Activated naive CD4-positive, alpha-beta T cell treated with anti-CD3 and anti-CD28 coated beads, Interleukin-2, amount 10 ng/mL, durations not matched to agents 7 days and 5 days (primary cell): Measurements from ENCODE around the gene BUD13.
A peak's percentile ranks its signal among the peaks of the same experiment; 100 is the strongest.

Experiments
- CTCF ChIA-PET: fragments of 350-600 bp; sonication (Branson Sonifier 250); formaldehyde crosslinking; loops from one replicate; lab custom pipeline; 2021; ENCODE audit warnings: antibody characterized with exemption; lab: Charles Lee
- DNase-seq: peaks from one replicate; pipeline ENCODE4 v3.0.0-alpha.2; 2020
- H3K27ac Mint-ChIP-seq: one replicate; pipeline ENCODE4 v1.8.0; 2021; ENCODE audit warnings: mild to moderate bottlenecking, moderate library complexity, mixed read lengths
- H3K27me3 Mint-ChIP-seq: one replicate; pipeline ENCODE4 v1.8.0; 2021; ENCODE audit warnings: mild to moderate bottlenecking, mixed read lengths
- H3K36me3 Mint-ChIP-seq: one replicate; pipeline ENCODE4 v1.8.0; 2021; ENCODE audit warnings: mixed read lengths
- H3K4me1 Mint-ChIP-seq: one replicate; pipeline ENCODE4 v1.8.0; 2021; ENCODE audit warnings: mixed read lengths
- H3K4me3 Mint-ChIP-seq: one replicate; pipeline ENCODE4 v1.8.0; 2021; ENCODE audit warnings: mild to moderate bottlenecking, moderate library complexity, mixed read lengths
- H3K9me3 Mint-ChIP-seq: one replicate; pipeline ENCODE4 v1.8.0; 2021; ENCODE audit warnings: mixed read lengths

The BUD13 gene

GRCh38 chr11:116788975-116789374, 16.2 kb upstream of the BUD13 start:
- CTCF ChIA-PET: interaction anchor here (1.0 to 6.3 kb wide), 4 partner anchors 14 to 357 kb away, joined by 3 to 139 read pairs (median 13); partner anchors contain the start of genes APOA1 and BUD13
- Mint-ChIP-seq H3K36me3 (peaks cover 32% of the 10 kb centered on the region), H3K4me3 (peak overlapping the region; percentile 35), H3K9me3 (no peaks in the 10 kb centered on the region), H3K27me3 (peaks cover 40% of the 10 kb centered on the region), H3K27ac (no peak overlapping the region), H3K4me1 (peaks cover 40% of the 10 kb centered on the region)
- no peak for DNase-seq

DNA sequence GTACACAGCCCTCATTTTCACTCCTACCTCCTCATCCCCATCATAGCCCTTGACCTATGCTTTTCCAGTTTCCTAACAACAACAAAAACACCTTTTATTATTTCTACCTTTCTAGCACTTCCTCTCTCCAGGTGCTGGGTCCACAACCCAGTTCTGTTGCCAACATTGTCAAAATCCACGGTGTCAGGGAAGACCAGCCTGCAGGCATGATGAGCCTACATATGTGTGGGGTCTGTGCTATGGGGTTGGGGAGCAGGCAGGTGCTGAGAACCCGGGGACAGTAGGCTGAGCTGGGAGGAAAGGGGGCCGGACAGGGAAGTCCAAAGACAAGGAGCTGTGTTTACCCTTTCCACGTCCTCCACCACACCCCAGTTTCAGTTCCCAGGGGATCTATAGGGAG, 15.7 kb upstream of the BUD13 start:
- Mint-ChIP-seq H3K9me3 (no peaks in the 10 kb centered on the region), H3K36me3 (peaks cover 33% of the 10 kb centered on the region), H3K4me3 (peak overlapping the region; percentile 94), H3K27me3 (peaks cover 40% of the 10 kb centered on the region), H3K4me1 (peaks cover 40% of the 10 kb centered on the region), H3K27ac (peak overlapping the region; percentile 89)
- CTCF ChIA-PET: interaction anchor here (1.0 to 6.3 kb wide), 3 partner anchors 14 to 48 kb away, joined by 3 to 139 read pairs (median 4); partner anchors contain the start of genes APOA1 and APOA4
- DNase-seq: no peak

GRCh38 chr11:116787786-116788486, 15.1 kb upstream of the BUD13 start, which contains the start of gene ZPR1:
ZPR1 (minus strand) TSS chr11:116788023; CDS start chr11:116787990, 33 bp downstream.
- DNase-seq: peak; percentile 92
- peak within 1 kb of the TSS; percentile 89 for H3K27ac Mint-ChIP-seq
- H3K36me3 Mint-ChIP-seq: peaks cover 38% of the 10 kb centered on the region
- H3K4me1 Mint-ChIP-seq: peaks cover 42% of the 10 kb centered on the region
- H3K27me3 Mint-ChIP-seq: peaks cover 39% of the 10 kb centered on the region
- CTCF ChIA-PET: interaction anchor here (0.8 to 6.3 kb wide), 8 partner anchors 11 to 393 kb away, joined by 3 to 139 read pairs (median 4); partner anchors contain the start of genes APOA1, APOA4 and BUD13
- H3K9me3 Mint-ChIP-seq: no peaks in the 10 kb centered on the region
- H3K4me3 Mint-ChIP-seq: peak within 1 kb of the TSS; percentile 94

- DNase-seq: no peak
- Mint-ChIP-seq H3K4me1 (peaks cover 42% of the 10 kb centered on the region), H3K4me3 (peak overlapping the region; percentile 94), H3K27me3 (peaks cover 34% of the 10 kb centered on the region), H3K27ac (peak overlapping the region; percentile 89), H3K36me3 (peaks cover 43% of the 10 kb centered on the region), H3K9me3 (no peaks in the 10 kb centered on the region)
- CTCF ChIA-PET: interaction anchor here (0.8 to 6.3 kb wide), 8 partner anchors 10 to 393 kb away, joined by 3 to 139 read pairs (median 4); partner anchors contain the start of genes APOA1, APOA4 and BUD13
Measured at GRCh38 chr11:116787436-116787785, 14.6 kb upstream of the BUD13 start.

DNA sequence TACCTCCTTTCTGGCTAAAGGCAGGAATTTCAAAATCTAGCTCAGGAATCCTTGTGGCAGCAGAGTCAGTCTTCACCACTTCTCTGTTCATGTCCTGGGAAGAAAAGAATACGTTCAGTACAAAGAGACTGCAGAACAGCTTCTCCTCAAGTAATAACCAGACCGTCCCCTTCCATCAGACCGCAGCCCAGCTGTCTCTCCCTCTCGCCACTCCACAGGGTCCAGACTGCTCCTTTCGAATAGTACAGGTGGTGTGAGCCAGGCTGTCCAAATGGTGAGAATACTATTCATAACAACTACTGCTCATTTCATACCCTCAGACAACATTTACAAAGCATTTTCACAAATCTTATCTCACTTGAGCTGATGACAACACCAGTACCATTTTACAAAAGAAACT, 14.2 kb upstream of the BUD13 start:
- peaks cover 48% of the 10 kb centered on the region for H3K36me3 Mint-ChIP-seq
- peaks cover 46% of the 10 kb centered on the region for H3K4me1 Mint-ChIP-seq
- DNase-seq: no peak
- peak overlapping the region; percentile 89 for H3K27ac Mint-ChIP-seq
- H3K9me3 Mint-ChIP-seq: no peaks in the 10 kb centered on the region
- H3K4me3 Mint-ChIP-seq: peak overlapping the region; percentile 94
- peaks cover 32% of the 10 kb centered on the region for H3K27me3 Mint-ChIP-seq
- CTCF ChIA-PET: interaction anchor here (0.9 to 6.3 kb wide), 9 partner anchors 10 to 394 kb away, joined by 3 to 139 read pairs (median 4); partner anchors contain the start of genes APOA1 and BUD13

GRCh38 chr11:116786326-116786725, 13.5 kb upstream of the BUD13 start:
- DNase-seq: no peak
- peaks cover 48% of the 10 kb centered on the region for H3K4me1 Mint-ChIP-seq
- H3K36me3 Mint-ChIP-seq: peaks cover 50% of the 10 kb centered on the region
- H3K27me3 Mint-ChIP-seq: peaks cover 31% of the 10 kb centered on the region
- no peak overlapping the region for H3K27ac Mint-ChIP-seq
- peak overlapping the region; percentile 94 for H3K4me3 Mint-ChIP-seq
- CTCF ChIA-PET: interaction anchor here (0.9 to 6.3 kb wide), 7 partner anchors 9 to 394 kb away, joined by 3 to 139 read pairs (median 4); partner anchors contain the start of gene APOA1
- H3K9me3 Mint-ChIP-seq: no peaks in the 10 kb centered on the region

DNA sequence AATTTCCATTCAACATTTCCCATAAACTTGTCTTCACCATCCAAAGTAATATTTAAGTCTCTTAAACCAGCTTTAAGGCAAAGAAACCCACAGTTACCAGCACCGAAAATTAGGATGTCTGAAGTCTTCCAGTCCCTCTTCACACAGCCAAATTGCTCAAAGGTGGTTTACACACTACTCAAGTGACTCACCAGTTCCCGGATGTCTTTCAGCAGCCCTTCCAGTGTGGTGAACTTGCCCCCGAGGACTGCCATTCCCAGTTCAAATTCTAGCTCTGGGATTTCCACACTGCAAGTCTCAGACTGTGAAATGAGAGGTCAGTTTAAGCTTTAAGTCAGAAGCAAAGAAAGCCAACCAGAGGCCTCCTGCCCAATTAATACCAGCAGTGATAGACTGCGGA, 9.9 kb upstream of the BUD13 start:
- H3K9me3 Mint-ChIP-seq: no peaks in the 10 kb centered on the region
- peaks cover 78% of the 10 kb centered on the region for H3K36me3 Mint-ChIP-seq
- H3K4me1 Mint-ChIP-seq: peaks cover 46% of the 10 kb centered on the region
- no peak overlapping the region for H3K27ac Mint-ChIP-seq
- H3K27me3 Mint-ChIP-seq: no peaks in the 10 kb centered on the region
- CTCF ChIA-PET: interaction anchor here (1.0 to 1.2 kb wide), 3 partner anchors 9 to 53 kb away, joined by 3 to 5 read pairs (median 4); partner anchors contain the start of genes APOA5 and BUD13
- no peak overlapping the region for H3K4me3 Mint-ChIP-seq
- no peak for DNase-seq

DNA sequence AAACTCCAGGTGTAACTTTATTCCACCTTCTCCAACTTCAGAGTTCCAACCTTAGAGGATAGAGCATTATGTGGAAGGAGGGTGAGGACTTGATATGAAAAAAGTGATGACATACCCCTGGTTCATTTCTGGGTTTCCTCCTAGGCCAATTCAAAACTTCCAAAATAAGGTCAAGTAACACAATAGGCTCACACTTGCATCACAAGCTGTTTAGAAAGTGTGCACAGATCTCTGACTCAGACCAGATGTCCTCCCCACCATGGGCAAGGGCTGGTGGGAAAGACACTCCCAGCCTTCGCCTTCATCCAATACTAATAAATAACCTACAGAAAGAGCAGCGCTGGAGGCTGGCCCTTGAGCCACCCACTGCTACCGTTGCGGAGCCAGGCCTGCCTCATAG, 5.8 kb upstream of the BUD13 start:
- no peak for DNase-seq
- no peaks in the 10 kb centered on the region for H3K27me3 Mint-ChIP-seq
- H3K9me3 Mint-ChIP-seq: no peaks in the 10 kb centered on the region
- H3K36me3 Mint-ChIP-seq: peaks cover 59% of the 10 kb centered on the region
- CTCF ChIA-PET: no interaction called here
- no peak overlapping the region for H3K4me3 Mint-ChIP-seq
- no peak overlapping the region for H3K27ac Mint-ChIP-seq
- peaks cover 51% of the 10 kb centered on the region for H3K4me1 Mint-ChIP-seq

GRCh38 chr11:116777056-116777455, 4.3 kb upstream of the BUD13 start:
- Mint-ChIP-seq H3K36me3 (peaks cover 47% of the 10 kb centered on the region), H3K27ac (no peak overlapping the region)
- CTCF ChIA-PET: interaction anchor here (2.0 to 5.0 kb wide), 2 partner anchors 10 to 14 kb away, joined by 6 to 22 read pairs; partner anchors contain the start of genes APOA5 and ZPR1

DNA sequence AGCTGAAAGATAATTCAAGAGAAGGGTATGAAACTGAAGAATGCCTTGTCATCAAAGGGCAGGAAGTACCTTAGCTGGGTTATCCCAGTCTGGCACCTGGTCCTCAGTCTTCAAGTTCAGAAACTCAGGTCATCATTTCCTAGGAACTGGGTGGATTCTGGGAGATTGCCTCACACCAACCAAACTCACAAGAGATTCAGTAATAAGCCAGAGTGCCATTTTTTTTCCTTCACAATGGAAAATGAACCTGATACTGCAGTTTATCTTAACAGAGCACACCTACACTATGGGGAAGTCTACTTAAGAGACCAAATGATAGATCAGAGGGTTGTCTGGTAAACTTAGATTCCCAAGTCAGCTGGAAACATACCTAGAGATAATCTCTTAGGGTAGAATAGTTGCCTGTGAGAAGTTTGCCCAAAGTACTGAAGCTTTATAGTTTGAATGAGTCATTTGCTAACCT, 3.8 kb upstream of the BUD13 start:
- Mint-ChIP-seq H3K9me3 (no peaks in the 10 kb centered on the region), H3K4me1 (peaks cover 54% of the 10 kb centered on the region), H3K36me3 (peaks cover 49% of the 10 kb centered on the region), H3K4me3 (no peak overlapping the region), H3K27me3 (no peaks in the 10 kb centered on the region), H3K27ac (no peak overlapping the region)
- no peak for DNase-seq
- CTCF ChIA-PET: interaction anchor here (2.0 to 5.0 kb wide), 2 partner anchors 10 to 14 kb away, joined by 6 to 22 read pairs; partner anchors contain the start of genes APOA5 and ZPR1

More at GRCh38 chr11:116777056-116777455, 4.3 kb upstream of the BUD13 start:
- Mint-ChIP-seq H3K9me3 (no peaks in the 10 kb centered on the region), H3K4me3 (no peak overlapping the region), H3K27me3 (no peaks in the 10 kb centered on the region), H3K4me1 (peaks cover 50% of the 10 kb centered on the region)
- no peak for DNase-seq

GRCh38 chr11:116775975-116776374, 3.2 kb upstream of the BUD13 start:
- no peaks in the 10 kb centered on the region for H3K9me3 Mint-ChIP-seq
- H3K36me3 Mint-ChIP-seq: peaks cover 44% of the 10 kb centered on the region
- DNase-seq: no peak
- no peak overlapping the region for H3K27ac Mint-ChIP-seq
- no peaks in the 10 kb centered on the region for H3K27me3 Mint-ChIP-seq
- CTCF ChIA-PET: interaction anchor here (5.0 kb wide), 1 partner anchor 15 kb away, joined by 22 read pairs; the partner anchor contains the start of gene APOA5
- peaks cover 55% of the 10 kb centered on the region for H3K4me1 Mint-ChIP-seq
- H3K4me3 Mint-ChIP-seq: no peak overlapping the region

- Mint-ChIP-seq H3K27me3 (no peaks in the 10 kb centered on the region), H3K9me3 (no peaks in the 10 kb centered on the region), H3K27ac (peak overlapping the region; percentile 75), H3K36me3 (peaks cover 41% of the 10 kb centered on the region), H3K4me3 (no peak overlapping the region), H3K4me1 (peaks cover 60% of the 10 kb centered on the region)
- no peak for DNase-seq
- CTCF ChIA-PET: interaction anchor here (2.0 to 5.0 kb wide), 3 partner anchors 12 to 16 kb away, joined by 4 to 22 read pairs (median 4); partner anchors contain the start of genes APOA5 and ZPR1
Measured at GRCh38 chr11:116774661-116775060, 1.9 kb upstream of the BUD13 start.

GRCh38 chr11:116773203-116774097, 663 bp upstream of the BUD13 start:
- no peak for DNase-seq
- CTCF ChIA-PET: interaction anchor here (1.0 to 5.0 kb wide), 6 partner anchors 10 to 408 kb away, joined by 4 to 22 read pairs (median 4); partner anchors contain the start of genes APOA5 and ZPR1
- peak overlapping the region; percentile 96 for H3K27ac Mint-ChIP-seq
- no peaks in the 10 kb centered on the region for H3K9me3 Mint-ChIP-seq
- H3K4me1 Mint-ChIP-seq: peaks cover 63% of the 10 kb centered on the region
- no peaks in the 10 kb centered on the region for H3K27me3 Mint-ChIP-seq
- H3K36me3 Mint-ChIP-seq: peaks cover 38% of the 10 kb centered on the region
- H3K4me3 Mint-ChIP-seq: peak overlapping the region; percentile 99
